ENCODE measurements around the gene ATP5MC3. TPM values are rescaled to one million over a fixed set of nuclear protein-coding genes. Genes with fewer than 3 reads are reported as not detected.

Gene ATP5MC3
- total and polyA plus RNA-seq, 11 donors = 474 to 1,123 (median 1,066) TPM

DNA sequence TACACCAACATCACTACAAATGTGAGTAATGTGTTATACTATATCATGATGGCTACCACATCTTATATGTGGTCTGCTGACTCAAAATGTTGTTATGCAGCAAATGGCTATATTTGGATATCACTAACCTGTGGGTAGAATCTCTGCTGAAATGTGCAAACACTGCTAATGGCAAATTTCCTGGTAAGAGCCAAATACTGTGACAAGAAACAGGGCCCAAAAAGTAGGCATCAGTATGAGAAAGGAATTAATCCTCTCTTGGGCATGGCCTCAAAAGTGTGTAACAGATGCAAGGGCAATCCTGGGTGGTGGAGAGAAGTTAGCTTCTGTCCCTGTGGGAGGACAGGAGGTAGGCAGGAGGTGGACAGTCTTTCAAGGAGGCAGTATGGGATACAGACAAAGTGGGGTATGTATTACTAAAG lies 26.8 kb downstream of the ATP5MC3 start:
- Histone ChIP-seq H3K4me3 (no peak overlapping the region), H3K27ac (no peak overlapping the region), H3K4me1 (peaks cover 0 to 59% (median 23%) of the 10 kb centered on the region in 12 donors), H3K36me3 (peaks cover 0 to 17% (median 3%) of the 10 kb centered on the region in 9 donors), H3K27me3 (no peaks in the 10 kb centered on the region), H3K9me3 (no peaks in the 10 kb centered on the region)
- ATAC-seq = no peak
- no peak for DNase-seq
- TF ChIP-seq POLR2A (IDR thresholded peaks at IDR 0.05) = no peak
- intact Hi-C loops (cut with DNase I) = no loop called here

DNA sequence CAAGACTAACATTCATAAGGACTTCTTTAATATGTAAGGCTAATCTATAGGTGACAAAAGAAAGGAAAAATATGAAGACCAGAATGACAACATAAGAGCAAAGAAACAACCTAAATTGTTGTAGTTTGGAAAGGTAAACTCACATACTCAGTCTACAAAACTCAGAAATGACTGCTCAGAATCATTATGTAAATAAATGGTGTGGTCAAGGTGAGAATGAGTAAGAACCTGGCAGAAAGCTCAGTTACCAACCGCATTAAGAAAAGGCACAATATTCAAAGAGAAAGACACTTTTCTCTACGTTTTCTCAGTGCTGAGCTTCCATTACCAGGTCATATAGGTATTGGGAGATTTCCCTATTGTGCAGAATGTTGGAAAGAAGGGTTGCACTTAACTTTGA lies 29.3 kb downstream of the ATP5MC3 start:
- 82 to 90% (median 89%) methylated on average over 2 of the region's 2 CpGs for WGBS, 4 donors
- TF ChIP-seq, protein P1, sequence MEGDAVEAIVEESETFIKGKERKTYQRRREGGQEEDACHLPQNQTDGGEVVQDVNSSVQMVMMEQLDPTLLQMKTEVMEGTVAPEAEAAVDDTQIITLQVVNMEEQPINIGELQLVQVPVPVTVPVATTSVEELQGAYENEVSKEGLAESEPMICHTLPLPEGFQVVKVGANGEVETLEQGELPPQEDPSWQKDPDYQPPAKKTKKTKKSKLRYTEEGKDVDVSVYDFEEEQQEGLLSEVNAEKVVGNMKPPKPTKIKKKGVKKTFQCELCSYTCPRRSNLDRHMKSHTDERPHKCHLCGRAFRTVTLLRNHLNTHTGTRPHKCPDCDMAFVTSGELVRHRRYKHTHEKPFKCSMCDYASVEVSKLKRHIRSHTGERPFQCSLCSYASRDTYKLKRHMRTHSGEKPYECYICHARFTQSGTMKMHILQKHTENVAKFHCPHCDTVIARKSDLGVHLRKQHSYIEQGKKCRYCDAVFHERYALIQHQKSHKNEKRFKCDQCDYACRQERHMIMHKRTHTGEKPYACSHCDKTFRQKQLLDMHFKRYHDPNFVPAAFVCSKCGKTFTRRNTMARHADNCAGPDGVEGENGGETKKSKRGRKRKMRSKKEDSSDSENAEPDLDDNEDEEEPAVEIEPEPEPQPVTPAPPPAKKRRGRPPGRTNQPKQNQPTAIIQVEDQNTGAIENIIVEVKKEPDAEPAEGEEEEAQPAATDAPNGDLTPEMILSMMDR (IDR thresholded peaks at IDR 0.05) = no peak
- TF ChIP-seq POLR2A (IDR thresholded peaks at IDR 0.05) = no peak
- no peak for ATAC-seq
- Histone ChIP-seq H3K4me1 (peaks cover 0 to 62% (median 31%) of the 10 kb centered on the region in 12 donors), H3K27me3 (no peaks in the 10 kb centered on the region), H3K4me3 (no peak overlapping the region), H3K27ac (no peak overlapping the region), H3K36me3 (peaks cover 0 to 21% (median 3%) of the 10 kb centered on the region in 9 donors), H3K9me3 (no peaks in the 10 kb centered on the region)
- no peak for DNase-seq
- intact Hi-C loops (cut with DNase I) = no loop called here

DNA sequence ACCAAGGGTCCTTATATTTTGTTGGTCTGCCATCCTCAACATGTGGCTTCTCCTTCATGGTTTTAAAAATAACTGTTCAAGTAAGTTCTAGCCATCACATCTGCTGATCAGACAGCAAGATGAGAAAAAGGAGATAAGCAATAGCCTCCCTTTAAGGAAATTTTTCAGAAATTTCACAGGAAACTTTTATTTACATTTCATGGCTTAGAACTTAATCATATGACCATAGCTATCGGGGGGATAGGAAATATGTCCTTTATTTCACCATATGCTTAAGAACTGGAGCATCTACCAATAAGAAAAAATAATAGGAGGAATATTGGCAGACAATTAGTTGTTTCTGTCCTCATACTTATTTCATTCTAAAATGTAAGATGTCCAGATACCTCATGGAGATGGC lies 29.7 kb downstream of the ATP5MC3 start:
- H3K27me3 ChIP-seq = no peaks in the 10 kb centered on the region
- no peak overlapping the region for H3K27ac ChIP-seq
- peaks cover 0 to 62% (median 31%) of the 10 kb centered on the region in 12 donors for H3K4me1 ChIP-seq
- TF ChIP-seq, protein P1 (IDR thresholded peaks at IDR 0.05) = no peak
- no peak for TF ChIP-seq POLR2A (IDR thresholded peaks at IDR 0.05)
- DNase-seq = no peak
- H3K36me3 ChIP-seq = peaks cover 0 to 21% (median 3%) of the 10 kb centered on the region in 9 donors
- no peaks in the 10 kb centered on the region for H3K9me3 ChIP-seq
- intact Hi-C loops (cut with DNase I) = no loop called here
- H3K4me3 ChIP-seq = no peak overlapping the region
- ATAC-seq = no peak
- 78 to 87% (median 84%) methylated on average over 1 of the region's 1 CpG for WGBS, 4 donors

DNA sequence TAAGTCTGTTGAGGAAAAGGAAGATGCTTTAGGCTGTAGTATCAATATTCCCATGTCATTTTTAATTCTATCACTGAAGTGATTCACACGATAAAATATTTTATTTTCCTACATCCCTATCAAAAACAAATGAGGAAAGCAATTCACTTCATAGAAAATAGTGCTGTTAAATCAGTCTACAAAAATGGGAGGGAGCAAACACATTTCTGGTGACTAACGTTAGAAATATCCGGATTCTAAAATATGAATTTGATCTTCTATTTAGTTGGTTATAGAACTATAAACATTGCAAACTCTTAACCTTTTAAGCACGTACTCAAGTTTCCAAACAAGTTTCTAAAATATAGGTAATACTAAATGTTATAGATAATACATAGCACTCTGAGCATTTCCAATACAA lies 34.3 kb downstream of the ATP5MC3 start:
- WGBS, 4 donors = 73 to 82% (median 79%) methylated on average over 4 of the region's 4 CpGs
- Histone ChIP-seq H3K4me3 (no peak overlapping the region), H3K36me3 (peaks cover 0 to 43% (median 3%) of the 10 kb centered on the region in 9 donors), H3K4me1 (peaks cover 0 to 44% (median 22%) of the 10 kb centered on the region in 12 donors), H3K9me3 (no peaks in the 10 kb centered on the region), H3K27ac (no peak overlapping the region), H3K27me3 (no peaks in the 10 kb centered on the region)
- ATAC-seq (no peak), DNase-seq (no peak)
- intact Hi-C loops (cut with DNase I) = no loop called here
- TF ChIP-seq POLR2A (IDR thresholded peaks at IDR 0.05) = no peak
- TF ChIP-seq, protein P1 (IDR thresholded peaks at IDR 0.05) = no peak

DNA sequence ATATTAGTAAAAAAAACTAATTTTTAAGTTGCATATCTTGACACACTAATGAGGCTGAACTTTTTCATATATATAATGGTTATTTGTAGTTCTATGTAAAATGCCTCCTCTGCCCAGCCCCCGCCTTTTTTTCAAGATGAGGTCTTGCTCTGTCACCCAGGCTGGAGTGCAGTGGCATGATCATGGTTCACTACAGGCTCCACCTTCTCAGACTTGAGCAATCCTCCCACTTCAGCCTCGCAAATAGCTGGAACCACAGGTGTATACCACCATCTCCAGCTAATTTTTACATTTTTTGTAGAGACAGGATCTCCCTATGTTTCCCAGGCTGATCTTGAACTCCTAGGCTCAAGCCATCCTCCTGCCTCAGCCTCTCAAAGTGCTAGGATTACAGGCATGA lies 37.8 kb downstream of the ATP5MC3 start:
- H3K4me1 ChIP-seq = peaks cover 0 to 28% (median 10%) of the 10 kb centered on the region in 12 donors
- H3K36me3 ChIP-seq = peaks cover 0 to 25% (median 11%) of the 10 kb centered on the region in 9 donors
- DNase-seq = no peak
- H3K27me3 ChIP-seq = no peaks in the 10 kb centered on the region
- 67 to 99% (median 97%) methylated on average over 2 of the region's 2 CpGs for WGBS, 4 donors
- ATAC-seq = no peak
- no peak overlapping the region for H3K27ac ChIP-seq
- TF ChIP-seq, protein P1 (IDR thresholded peaks at IDR 0.05) = no peak
- TF ChIP-seq POLR2A (IDR thresholded peaks at IDR 0.05) = no peak
- intact Hi-C loops (cut with DNase I) = no loop called here
- H3K4me3 ChIP-seq = no peak overlapping the region
- no peaks in the 10 kb centered on the region for H3K9me3 ChIP-seq

All from heart left ventricle (tissue), 16 donors.